Activated CD4-positive, alpha-beta T cell treated with anti-CD3 and anti-CD28 coated beads for 1 hour (primary cell): Measurements from ENCODE around the gene PTPN6.

Source experiments
- DNase-seq: peaks from one replicate; pipeline ENCODE4 v3.0.0-alpha.2; 2020

The PTPN6 gene

GRCh38 chr12:6923003-6923732 is 28.0 kb upstream of the PTPN6 start:
- DNase-seq: no peak

GRCh38 chr12:6923851-6924250 is 27.3 kb upstream of the PTPN6 start:
- DNase-seq: no peak

DNA sequence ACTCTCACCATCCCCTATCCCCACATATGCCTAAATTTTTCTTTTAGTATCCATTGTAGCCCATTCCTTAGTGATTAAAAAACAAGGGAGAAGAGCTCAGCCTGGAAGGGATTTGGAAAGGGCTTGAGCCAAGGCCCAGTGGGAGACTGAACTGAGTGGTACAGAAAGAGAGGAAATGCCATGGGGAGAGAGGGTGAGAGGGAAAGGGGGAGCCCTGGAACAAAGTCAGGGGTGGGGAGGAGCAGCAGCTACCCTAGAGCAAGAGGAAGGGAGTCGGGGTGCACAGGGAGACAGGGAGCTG is 26.0 kb upstream of the PTPN6 start:
- no peak for DNase-seq

DNA sequence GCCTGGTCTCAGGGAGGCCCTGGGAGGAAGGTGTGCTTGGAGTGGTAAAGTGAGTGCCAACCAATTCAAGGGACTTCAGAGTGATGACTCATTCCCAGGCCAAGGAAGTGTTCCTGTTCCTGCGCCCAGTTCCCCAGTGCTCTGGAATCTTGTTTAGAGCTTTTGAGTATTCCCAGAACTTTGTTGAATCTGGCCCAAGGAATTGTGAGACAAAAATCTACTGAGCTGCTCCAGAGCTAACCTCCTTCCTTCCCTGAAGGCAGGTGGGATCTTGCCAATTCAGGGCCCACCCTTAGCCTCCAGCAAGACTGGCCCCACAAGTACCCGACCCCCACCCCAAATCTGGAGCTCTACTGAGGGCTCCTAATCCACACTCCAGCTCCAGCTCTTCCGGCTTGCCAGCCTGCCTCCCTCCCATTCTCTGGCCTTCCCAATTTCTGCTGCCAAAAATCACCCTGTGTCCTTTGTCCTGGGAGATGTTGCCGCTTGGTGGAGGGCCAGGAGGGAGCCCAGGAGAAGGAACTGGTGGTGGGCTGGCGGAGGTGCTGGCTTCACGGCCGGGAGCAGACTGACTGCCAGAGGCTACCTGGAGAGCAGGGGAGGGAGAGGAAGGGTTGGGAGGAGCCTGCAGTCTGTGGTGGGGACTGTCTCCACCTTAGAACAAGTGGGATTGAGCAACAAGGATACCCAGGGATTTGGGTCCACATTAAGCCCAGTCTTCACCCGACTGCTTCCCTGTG is 25.4 kb upstream of the PTPN6 start:
- DNase-seq: no peak

DNA sequence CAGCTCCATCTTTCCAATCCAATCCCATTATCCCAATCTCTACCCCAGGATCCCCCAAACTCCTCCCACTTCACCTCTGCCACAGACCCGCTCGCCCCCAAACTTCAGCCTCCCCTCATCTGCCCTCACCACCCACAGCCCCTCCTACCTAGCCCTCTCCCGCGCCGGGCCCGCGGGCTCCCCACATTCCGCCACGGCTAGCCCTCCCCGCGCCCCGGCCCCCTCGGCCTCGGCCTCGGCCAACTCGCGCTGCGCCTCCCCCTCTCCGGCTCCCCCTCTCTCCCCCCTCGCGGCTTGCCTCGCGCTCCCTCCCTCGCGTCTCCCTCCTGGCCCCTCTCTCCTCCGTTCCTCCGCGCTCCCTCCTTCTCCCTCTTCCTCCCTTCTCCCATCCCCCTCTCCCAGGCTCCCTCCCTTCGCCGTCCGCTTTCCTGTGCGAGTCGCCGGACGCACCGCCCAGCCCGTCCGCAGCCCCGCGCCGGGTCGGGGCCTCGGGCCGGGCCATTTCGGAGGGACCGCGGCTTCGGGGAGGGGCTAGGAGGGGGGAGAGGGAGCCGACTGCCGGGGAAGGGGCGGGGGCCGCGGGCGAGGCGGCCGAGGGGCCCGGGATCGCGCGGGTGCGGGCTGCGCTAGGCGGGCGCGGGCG is 23.7 kb upstream of the PTPN6 start, which contains the start of gene ATN1:
Gene ATN1, plus strand, starts transcription at position 581 of the 643 bp plus-strand sequence. CDS start 6,043 bp downstream, outside the sequence.
- DNase-seq: no peak

GRCh38 chr12:6928022-6928702 is 23.0 kb upstream of the PTPN6 start:
- no peak for DNase-seq

- DNase-seq: no peak
These were observed 22.3 kb upstream of the PTPN6 start for GRCh38 chr12:6928703-6929407.

GRCh38 chr12:6929466-6930452 is 21.4 kb upstream of the PTPN6 start:
- no peak for DNase-seq

- no peak for DNase-seq
These were observed 18.4 kb upstream of the PTPN6 start for GRCh38 chr12:6932766-6933165.

GRCh38 chr12:6934110-6934509 is 17.0 kb upstream of the PTPN6 start:
- no peak for DNase-seq

DNA sequence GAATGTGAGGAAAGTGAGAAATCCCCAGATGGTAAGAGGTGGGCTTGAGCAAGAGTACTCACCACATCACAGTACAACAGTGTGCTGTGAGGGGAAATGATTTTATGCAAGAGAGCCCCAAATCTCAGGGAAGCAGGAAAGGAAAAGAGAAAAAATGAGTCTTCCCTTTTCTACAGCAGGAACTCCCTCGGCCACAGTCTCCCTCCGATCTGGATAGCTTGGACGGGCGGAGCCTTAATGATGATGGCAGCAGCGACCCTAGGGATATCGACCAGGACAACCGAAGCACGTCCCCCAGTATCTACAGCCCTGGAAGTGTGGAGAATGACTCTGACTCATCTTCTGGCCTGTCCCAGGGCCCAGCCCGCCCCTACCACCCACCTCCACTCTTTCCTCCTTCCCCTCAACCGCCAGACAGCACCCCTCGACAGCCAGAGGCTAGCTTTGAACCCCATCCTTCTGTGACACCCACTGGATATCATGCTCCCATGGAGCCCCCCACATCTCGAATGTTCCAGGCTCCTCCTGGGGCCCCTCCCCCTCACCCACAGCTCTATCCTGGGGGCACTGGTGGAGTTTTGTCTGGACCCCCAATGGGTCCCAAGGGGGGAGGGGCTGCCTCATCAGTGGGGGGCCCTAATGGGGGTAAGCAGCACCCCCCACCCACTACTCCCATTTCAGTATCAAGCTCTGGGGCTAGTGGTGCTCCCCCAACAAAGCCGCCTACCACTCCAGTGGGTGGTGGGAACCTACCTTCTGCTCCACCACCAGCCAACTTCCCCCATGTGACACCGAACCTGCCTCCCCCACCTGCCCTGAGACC is 15.6 kb upstream of the PTPN6 start:
- DNase-seq: no peak

DNA sequence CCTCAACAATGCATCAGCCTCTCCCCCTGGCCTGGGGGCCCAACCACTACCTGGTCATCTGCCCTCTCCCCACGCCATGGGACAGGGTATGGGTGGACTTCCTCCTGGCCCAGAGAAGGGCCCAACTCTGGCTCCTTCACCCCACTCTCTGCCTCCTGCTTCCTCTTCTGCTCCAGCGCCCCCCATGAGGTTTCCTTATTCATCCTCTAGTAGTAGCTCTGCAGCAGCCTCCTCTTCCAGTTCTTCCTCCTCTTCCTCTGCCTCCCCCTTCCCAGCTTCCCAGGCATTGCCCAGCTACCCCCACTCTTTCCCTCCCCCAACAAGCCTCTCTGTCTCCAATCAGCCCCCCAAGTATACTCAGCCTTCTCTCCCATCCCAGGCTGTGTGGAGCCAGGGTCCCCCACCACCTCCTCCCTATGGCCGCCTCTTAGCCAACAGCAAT is 14.9 kb upstream of the PTPN6 start:
- DNase-seq: no peak

DNA sequence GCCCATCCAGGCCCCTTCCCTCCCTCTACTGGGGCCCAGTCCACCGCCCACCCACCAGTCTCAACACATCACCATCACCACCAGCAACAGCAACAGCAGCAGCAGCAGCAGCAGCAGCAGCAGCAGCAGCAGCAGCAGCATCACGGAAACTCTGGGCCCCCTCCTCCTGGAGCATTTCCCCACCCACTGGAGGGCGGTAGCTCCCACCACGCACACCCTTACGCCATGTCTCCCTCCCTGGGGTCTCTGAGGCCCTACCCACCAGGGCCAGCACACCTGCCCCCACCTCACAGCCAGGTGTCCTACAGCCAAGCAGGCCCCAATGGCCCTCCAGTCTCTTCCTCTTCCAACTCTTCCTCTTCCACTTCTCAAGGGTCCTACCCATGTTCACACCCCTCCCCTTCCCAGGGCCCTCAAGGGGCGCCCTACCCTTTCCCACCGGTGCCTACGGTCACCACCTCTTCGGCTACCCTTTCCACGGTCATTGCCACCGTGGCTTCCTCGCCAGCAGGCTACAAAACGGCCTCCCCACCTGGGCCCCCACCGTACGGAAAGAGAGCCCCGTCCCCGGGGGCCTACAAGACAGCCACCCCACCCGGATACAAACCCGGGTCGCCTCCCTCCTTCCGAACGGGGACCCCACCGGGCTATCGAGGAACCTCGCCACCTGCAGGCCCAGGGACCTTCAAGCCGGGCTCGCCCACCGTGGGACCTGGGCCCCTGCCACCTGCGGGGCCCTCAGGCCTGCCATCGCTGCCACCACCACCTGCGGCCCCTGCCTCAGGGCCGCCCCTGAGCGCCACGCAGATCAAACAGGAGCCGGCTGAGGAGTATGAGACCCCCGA is 14.3 kb upstream of the PTPN6 start:
- DNase-seq: peak; percentile 52

- DNase-seq: peak; percentile 93
These were observed 13.4 kb upstream of the PTPN6 start for GRCh38 chr12:6937481-6938352.

DNA sequence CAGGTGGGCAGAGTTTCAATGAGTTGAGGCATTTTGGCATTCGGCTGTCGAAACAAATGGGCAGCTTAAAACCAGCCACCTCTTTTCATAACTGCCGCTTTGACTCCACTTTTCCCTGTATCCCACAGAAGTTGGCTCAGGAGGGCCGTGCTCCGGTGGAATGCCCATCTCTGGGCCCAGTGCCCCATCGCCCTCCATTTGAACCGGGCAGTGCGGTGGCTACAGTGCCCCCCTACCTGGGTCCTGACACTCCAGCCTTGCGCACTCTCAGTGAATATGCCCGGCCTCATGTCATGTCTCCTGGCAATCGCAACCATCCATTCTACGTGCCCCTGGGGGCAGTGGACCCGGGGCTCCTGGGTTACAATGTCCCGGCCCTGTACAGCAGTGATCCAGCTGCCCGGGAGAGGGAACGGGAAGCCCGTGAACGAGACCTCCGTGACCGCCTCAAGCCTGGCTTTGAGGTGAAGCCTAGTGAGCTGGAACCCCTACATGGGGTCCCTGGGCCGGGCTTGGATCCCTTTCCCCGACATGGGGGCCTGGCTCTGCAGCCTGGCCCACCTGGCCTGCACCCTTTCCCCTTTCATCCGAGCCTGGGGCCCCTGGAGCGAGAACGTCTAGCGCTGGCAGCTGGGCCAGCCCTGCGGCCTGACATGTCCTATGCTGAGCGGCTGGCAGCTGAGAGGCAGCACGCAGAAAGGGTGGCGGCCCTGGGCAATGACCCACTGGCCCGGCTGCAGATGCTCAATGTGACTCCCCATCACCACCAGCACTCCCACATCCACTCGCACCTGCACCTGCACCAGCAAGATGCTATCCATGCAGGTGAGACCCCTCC is 12.6 kb upstream of the PTPN6 start:
- no peak for DNase-seq

DNA sequence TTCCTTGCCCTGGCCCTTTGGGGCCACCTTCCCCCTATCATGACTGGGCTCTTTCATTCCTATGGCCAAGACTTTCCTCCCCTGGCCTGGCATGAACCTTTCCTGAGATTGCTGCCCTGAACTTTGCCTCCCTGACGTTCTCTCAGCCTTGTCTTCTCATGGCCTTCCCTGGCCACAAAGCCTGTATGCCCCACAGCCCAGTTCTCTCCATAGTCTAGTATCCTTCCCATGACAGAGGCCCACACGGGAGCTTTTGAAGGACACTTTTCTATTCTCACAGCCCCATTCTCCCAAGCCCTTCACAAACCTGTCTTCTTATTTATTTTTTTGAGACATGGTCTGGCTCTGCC is 12.0 kb upstream of the PTPN6 start:
- DNase-seq: no peak

DNA sequence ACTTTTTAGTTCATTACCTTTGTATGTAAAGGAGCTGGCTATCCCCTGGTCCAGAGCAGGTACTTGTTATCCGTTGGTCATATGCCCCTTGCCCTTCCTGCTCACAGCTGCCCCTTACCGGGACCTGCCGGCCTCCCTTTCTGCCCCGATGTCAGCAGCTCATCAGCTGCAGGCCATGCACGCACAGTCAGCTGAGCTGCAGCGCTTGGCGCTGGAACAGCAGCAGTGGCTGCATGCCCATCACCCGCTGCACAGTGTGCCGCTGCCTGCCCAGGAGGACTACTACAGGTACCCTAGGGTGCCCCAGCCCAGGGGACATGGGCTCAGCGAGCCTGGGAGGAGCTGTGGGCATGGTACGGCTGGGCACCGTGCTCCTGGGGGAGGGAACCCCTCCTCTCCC is 9.9 kb upstream of the PTPN6 start:
- no peak for DNase-seq

DNA sequence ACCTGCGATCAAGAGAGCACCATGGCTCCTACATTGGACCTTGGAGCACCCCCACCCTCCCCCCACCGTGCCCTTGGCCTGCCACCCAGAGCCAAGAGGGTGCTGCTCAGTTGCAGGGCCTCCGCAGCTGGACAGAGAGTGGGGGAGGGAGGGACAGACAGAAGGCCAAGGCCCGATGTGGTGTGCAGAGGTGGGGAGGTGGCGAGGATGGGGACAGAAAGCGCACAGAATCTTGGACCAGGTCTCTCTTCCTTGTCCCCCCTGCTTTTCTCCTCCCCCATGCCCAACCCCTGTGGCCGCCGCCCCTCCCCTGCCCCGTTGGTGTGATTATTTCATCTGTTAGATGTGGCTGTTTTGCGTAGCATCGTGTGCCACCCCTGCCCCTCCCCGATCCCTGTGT is 9.4 kb upstream of the PTPN6 start:
- DNase-seq: no peak
